Ishikawa (cell line): ENCODE measurements around the gene RAPGEF5.

ENCODE experiments used
- CEBPB ChIP-seq: IDR thresholded peaks from 2 replicates; pipeline ENCODE4 v1.6.1; 2012
- CREB1 ChIP-seq: IDR thresholded peaks from 2 replicates; pipeline ENCODE4 v1.6.1; 2012; ENCODE audit warnings: low read depth
- EGR1 ChIP-seq: IDR thresholded peaks from 2 replicates; pipeline ENCODE4 v1.6.1; 2012
- EP300 ChIP-seq: IDR thresholded peaks from 2 replicates; pipeline ENCODE4 v1.6.1; 2012; ENCODE audit warnings: borderline replicate concordance
- FOXM1 ChIP-seq: IDR thresholded peaks from 2 replicates; pipeline ENCODE4 v1.6.1; 2012; ENCODE audit warnings: low read depth, borderline replicate concordance
- MAX ChIP-seq: IDR thresholded peaks from 2 replicates; pipeline ENCODE4 v1.6.1; 2012
- NFIC ChIP-seq: IDR thresholded peaks from 2 replicates; pipeline ENCODE4 v1.6.1; 2012
- RAD21 ChIP-seq: IDR thresholded peaks from 2 replicates; pipeline ENCODE4 v1.6.1; 2012; ENCODE audit warnings: low read depth
- REST ChIP-seq: IDR thresholded peaks from 2 replicates; pipeline ENCODE4 v1.6.1; 2012; ENCODE audit warnings: low read depth, mild to moderate bottlenecking
- TAF1 ChIP-seq: IDR thresholded peaks from 2 replicates; pipeline ENCODE4 v1.6.1; 2012; ENCODE audit warnings: low read depth, mild to moderate bottlenecking
- TCF12 ChIP-seq: IDR thresholded peaks from 2 replicates; pipeline ENCODE4 v1.6.1; 2012; ENCODE audit warnings: low read depth
- TEAD4 ChIP-seq: IDR thresholded peaks from 2 replicates; pipeline ENCODE4 v1.6.1; 2012
- USF1 ChIP-seq: IDR thresholded peaks from 2 replicates; pipeline ENCODE4 v1.6.1; 2012
- YY1 ChIP-seq: IDR thresholded peaks from 2 replicates; pipeline ENCODE4 v1.6.1; 2012; ENCODE audit warnings: low read depth
- ZBTB7A ChIP-seq: IDR thresholded peaks from 2 replicates; pipeline ENCODE4 v1.6.1; 2012; ENCODE audit warnings: low read depth

The RAPGEF5 gene

GRCh38 chr7:22137026-22137425 is 219.9 kb downstream of the RAPGEF5 start:
- TF ChIP-seq NFIC (no peak), USF1 (no peak), RAD21 (no peak), ZBTB7A (no peak), REST (no peak), TCF12 (no peak), TAF1 (no peak), EGR1 (no peak), CREB1 (no peak)

- TF ChIP-seq EGR1: no peak
- TF ChIP-seq ZBTB7A: no peak
- TF ChIP-seq TEAD4: no peak
- TF ChIP-seq CEBPB: no peak
- TF ChIP-seq MAX: no peak
- no peak for TF ChIP-seq EP300
- TF ChIP-seq TCF12: no peak
- TF ChIP-seq RAD21: no peak
- TF ChIP-seq YY1: no peak
- TF ChIP-seq REST: no peak
- TF ChIP-seq CREB1: no peak
- TF ChIP-seq USF1: no peak
- TF ChIP-seq NFIC: no peak
- no peak for TF ChIP-seq FOXM1
- TF ChIP-seq TAF1: no peak
Observed at GRCh38 chr7:22129819-22130580, 227.0 kb downstream of the RAPGEF5 start.

GRCh38 chr7:22129166-22129565 is 227.8 kb downstream of the RAPGEF5 start:
- TF ChIP-seq YY1: no peak
- TF ChIP-seq USF1: no peak
- no peak for TF ChIP-seq EGR1
- no peak for TF ChIP-seq RAD21
- TF ChIP-seq NFIC: no peak
- no peak for TF ChIP-seq CEBPB
- TF ChIP-seq TEAD4: no peak
- no peak for TF ChIP-seq CREB1
- no peak for TF ChIP-seq FOXM1
- TF ChIP-seq EP300: no peak
- TF ChIP-seq ZBTB7A: no peak
- TF ChIP-seq REST: no peak

- TF ChIP-seq RAD21: no peak
- TF ChIP-seq TAF1: no peak
- TF ChIP-seq NFIC: no peak
- TF ChIP-seq EP300: no peak
- TF ChIP-seq MAX: no peak
- no peak for TF ChIP-seq EGR1
- no peak for TF ChIP-seq FOXM1
- no peak for TF ChIP-seq CREB1
- TF ChIP-seq TCF12: no peak
- no peak for TF ChIP-seq ZBTB7A
- TF ChIP-seq CEBPB: no peak
- no peak for TF ChIP-seq USF1
- no peak for TF ChIP-seq REST
Observed at GRCh38 chr7:22128528-22128920, 228.4 kb downstream of the RAPGEF5 start.
